Measurements from ENCODE around the gene KRTCAP2. TPM values are rescaled to one million over a fixed set of nuclear protein-coding genes. Genes with fewer than 3 reads are reported as not detected.

KRTCAP2 gene
- total and polyA plus RNA-seq, 9 donors: 96.5 to 499 (median 166) TPM

- Histone ChIP-seq H3K9me3 (no peaks in the 10 kb centered on the region), H3K36me3 (no peaks in the 10 kb centered on the region), H3K27me3 (no peaks in the 10 kb centered on the region), H3K4me1 (ENCODE audit: insufficient read depth) (peaks cover 15% of the 10 kb centered on the region), H3K27ac (no peak overlapping the region), H3K4me3 (peak overlapping the region; percentile 63)
- WGBS, 3 donors: 20 to 36% (median 28%) methylated on average over 5 to 6 of the region's 6 CpGs
- TF ChIP-seq POLR2A (IDR thresholded peaks at IDR 0.05) (no peak), EP300 (IDR thresholded peaks at IDR 0.05) (no peak)
- TF ChIP-seq, protein P1, sequence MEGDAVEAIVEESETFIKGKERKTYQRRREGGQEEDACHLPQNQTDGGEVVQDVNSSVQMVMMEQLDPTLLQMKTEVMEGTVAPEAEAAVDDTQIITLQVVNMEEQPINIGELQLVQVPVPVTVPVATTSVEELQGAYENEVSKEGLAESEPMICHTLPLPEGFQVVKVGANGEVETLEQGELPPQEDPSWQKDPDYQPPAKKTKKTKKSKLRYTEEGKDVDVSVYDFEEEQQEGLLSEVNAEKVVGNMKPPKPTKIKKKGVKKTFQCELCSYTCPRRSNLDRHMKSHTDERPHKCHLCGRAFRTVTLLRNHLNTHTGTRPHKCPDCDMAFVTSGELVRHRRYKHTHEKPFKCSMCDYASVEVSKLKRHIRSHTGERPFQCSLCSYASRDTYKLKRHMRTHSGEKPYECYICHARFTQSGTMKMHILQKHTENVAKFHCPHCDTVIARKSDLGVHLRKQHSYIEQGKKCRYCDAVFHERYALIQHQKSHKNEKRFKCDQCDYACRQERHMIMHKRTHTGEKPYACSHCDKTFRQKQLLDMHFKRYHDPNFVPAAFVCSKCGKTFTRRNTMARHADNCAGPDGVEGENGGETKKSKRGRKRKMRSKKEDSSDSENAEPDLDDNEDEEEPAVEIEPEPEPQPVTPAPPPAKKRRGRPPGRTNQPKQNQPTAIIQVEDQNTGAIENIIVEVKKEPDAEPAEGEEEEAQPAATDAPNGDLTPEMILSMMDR (IDR thresholded peaks at IDR 0.05): no peak
- no peak for DNase-seq
- intact Hi-C loops (cut with DNase I): no loop called here
Measured at GRCh38 chr1:155130272-155131006, 42.7 kb downstream of the KRTCAP2 start.

DNA sequence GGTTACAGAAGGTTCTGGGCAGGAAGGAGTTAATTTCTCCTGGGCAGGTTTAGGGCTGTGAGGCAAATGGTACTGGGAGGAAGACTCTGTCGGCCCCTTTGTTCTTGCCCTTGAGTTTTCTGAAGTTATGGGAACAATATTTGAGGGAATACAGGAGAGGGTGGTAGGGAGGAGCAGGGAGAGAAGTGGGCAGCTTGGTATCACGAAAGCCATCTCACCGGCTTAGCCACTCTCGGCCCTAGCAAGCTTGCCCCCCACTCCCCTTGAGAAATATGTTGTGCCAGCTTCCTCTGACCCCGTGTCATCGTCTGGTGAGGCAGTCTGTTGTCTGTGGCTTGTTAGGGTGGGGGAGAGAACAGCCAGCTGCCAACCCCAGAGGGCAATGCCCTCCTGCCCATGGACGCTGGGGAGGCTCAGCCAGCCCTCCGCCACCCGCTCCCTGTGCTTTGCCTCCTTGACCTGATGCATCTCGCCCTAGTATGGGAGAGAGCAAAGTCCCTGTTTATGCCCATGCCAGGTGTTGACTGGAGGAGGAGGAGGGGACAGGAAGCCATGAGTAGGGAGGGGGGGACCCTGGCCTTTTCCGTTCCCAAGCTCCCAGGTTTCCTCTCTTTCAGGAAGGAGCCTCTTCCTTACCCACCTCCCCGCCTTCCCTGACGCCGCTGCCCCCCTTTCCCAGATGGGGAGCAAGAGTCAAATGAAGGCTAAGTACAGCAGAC is 44.2 kb downstream of the KRTCAP2 start:
- no peak for TF ChIP-seq EP300 (IDR thresholded peaks at IDR 0.05)
- TF ChIP-seq, protein P1 (IDR thresholded peaks at IDR 0.05): no peak
- TF ChIP-seq POLR2A (IDR thresholded peaks at IDR 0.05): no peak
- peak in 2 of 5 donors; percentile 26 to 48 for DNase-seq
- H3K4me3 ChIP-seq: peak overlapping the region; percentile 63
- 14 to 21% (median 20%) methylated on average over 14 of the region's 14 CpGs for WGBS, 3 donors
- no peak overlapping the region for H3K27ac ChIP-seq
- H3K9me3 ChIP-seq: no peaks in the 10 kb centered on the region
- peaks cover 15% of the 10 kb centered on the region for H3K4me1 ChIP-seq (ENCODE audit: insufficient read depth)
- no peaks in the 10 kb centered on the region for H3K27me3 ChIP-seq
- intact Hi-C loops (cut with DNase I): loop anchor here in 2 of 4 donors (5.0 kb wide), 1 partner anchor 37 kb away; no protein-coding TSS in a partner anchor
- no peaks in the 10 kb centered on the region for H3K36me3 ChIP-seq

DNA sequence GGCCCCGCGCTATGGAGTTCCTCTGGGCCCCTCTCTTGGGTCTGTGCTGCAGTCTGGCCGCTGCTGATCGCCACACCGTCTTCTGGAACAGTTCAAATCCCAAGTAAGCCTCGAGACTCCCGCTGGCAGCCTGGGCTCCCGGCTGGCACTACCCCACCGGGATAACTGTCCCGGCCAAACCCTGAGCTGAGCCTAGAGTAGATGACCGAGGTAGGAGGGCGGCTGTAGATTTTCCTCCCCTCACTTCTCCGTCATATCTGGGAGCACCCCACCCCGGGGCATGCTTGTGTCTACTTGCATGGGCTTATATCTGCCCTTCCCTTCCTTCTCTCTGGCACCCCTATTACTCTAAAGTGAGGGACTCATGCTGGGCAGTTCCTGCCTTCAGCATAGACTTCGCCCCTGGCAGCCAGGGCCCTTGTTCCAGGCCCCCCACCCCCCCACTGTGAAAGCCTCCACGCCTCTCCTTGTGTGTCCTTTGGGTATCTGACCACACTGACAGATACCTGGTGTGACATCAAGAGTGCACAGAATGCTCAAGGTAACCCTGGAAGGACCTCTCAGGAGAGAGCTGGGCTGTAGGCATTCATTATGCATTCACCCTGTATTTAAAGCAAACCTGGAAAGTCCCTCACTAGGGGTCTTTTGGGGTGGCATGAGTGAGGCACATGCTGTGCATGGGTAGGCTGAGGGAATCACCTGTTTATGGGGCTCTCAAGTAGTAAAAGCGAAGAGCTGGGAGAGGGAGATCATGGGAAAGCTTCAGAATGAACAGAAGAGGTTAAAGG is 44.9 kb downstream of the KRTCAP2 start:
- Histone ChIP-seq H3K36me3 (no peaks in the 10 kb centered on the region), H3K4me1 (ENCODE audit: insufficient read depth) (peaks cover 15% of the 10 kb centered on the region), H3K9me3 (no peaks in the 10 kb centered on the region), H3K27ac (no peak overlapping the region), H3K4me3 (peak overlapping the region; percentile 63), H3K27me3 (no peaks in the 10 kb centered on the region)
- intact Hi-C loops (cut with DNase I): loop anchor here in 2 of 4 donors (5.0 kb wide), 1 partner anchor 36 kb away; no protein-coding TSS in a partner anchor
- WGBS, 3 donors: 6 to 9% (median 6%) methylated on average over 13 to 17 of the region's 17 CpGs
- no peak for DNase-seq
- TF ChIP-seq, protein P1 (IDR thresholded peaks at IDR 0.05): no peak
- TF ChIP-seq EP300 (IDR thresholded peaks at IDR 0.05) (no peak), POLR2A (IDR thresholded peaks at IDR 0.05) (no peak)

Measured in ovary (tissue), 9 donors.